HUES48 (cell line): Measurements from ENCODE around the gene REG3G.

Experiments used
- H3K27ac ChIP-seq: one replicate; pipeline ENCODE4 v1.7.0; 2013; ENCODE audit warnings: low read depth, low read length, inconsistent platforms
- H3K27me3 ChIP-seq: 2 replicates; pipeline ENCODE4 v1.6.1; 2013; ENCODE audit warnings: mild to moderate bottlenecking, low read length; ENCODE audit not compliant: control insufficient read depth, insufficient read depth
- H3K36me3 ChIP-seq: 2 replicates; pipeline ENCODE4 v1.6.1; 2013; ENCODE audit warnings: low read length; ENCODE audit not compliant: control insufficient read depth, insufficient read depth
- H3K4me1 ChIP-seq: 2 replicates; pipeline ENCODE4 v1.6.1; 2013; ENCODE audit warnings: mild to moderate bottlenecking, low read length; ENCODE audit not compliant: control insufficient read depth, insufficient read depth
- H3K4me3 ChIP-seq: 2 replicates; pipeline ENCODE4 v1.5.1; 2013; ENCODE audit warnings: mild to moderate bottlenecking, low read depth, low read length
- H3K9ac ChIP-seq: 2 replicates; pipeline ENCODE4 v1.6.1; 2013; ENCODE audit warnings: mild to moderate bottlenecking, low read depth, low read length, moderate library complexity
- H3K9me3 ChIP-seq: 2 replicates; pipeline ENCODE4 v1.6.1; 2013; ENCODE audit warnings: low read length; ENCODE audit not compliant: control insufficient read depth, insufficient read depth

REG3G gene

GRCh38 chr2:79025421-79025820 lies at the start of gene REG3G:
Gene REG3G, plus strand, starts transcription at chr2:79025702. Its CDS starts 392 bp downstream, at chr2:79026094.
- Histone ChIP-seq H3K36me3 (no peaks in the 10 kb centered on the region), H3K27ac (no peak within 1 kb of the TSS), H3K4me3 (no peak within 1 kb of the TSS), H3K9ac (no peak within 1 kb of the TSS), H3K27me3 (no peaks in the 10 kb centered on the region), H3K4me1 (no peaks in the 10 kb centered on the region), H3K9me3 (no peaks in the 10 kb centered on the region)

DNA sequence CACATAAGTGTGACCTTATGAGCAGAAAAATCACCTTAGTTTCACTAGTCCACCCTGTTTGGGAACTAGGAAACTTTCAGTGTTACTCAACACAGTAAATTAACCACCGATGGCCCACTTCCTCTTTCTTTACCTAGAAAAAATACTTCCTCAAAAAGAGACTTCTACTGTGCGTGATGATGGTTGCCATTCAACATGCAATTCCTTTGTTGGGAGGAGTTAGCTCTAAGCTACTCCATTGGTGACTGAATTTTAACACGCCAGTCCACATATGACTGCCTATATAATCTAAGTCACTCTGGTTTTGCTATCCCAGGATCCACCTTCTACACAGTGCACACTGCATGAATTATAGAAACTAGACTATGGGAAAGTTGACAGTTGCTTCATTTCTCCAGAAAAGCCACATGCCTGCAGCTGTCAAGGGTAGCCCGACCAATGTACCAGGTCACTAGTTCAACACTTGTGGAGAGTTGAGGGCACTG lies 47.8 kb upstream of the REG3G start:
- Histone ChIP-seq H3K4me3 (no peak overlapping the region), H3K27me3 (no peaks in the 10 kb centered on the region), H3K27ac (peak overlapping the region; percentile 59), H3K9me3 (no peaks in the 10 kb centered on the region), H3K4me1 (peaks cover 22% of the 10 kb centered on the region), H3K9ac (no peak overlapping the region), H3K36me3 (no peaks in the 10 kb centered on the region)

GRCh38 chr2:78978340-78978739 lies 47.2 kb upstream of the REG3G start:
- H3K9me3 ChIP-seq, result no peaks in the 10 kb centered on the region
- H3K36me3 ChIP-seq, result no peaks in the 10 kb centered on the region
- H3K4me1 ChIP-seq, result peaks cover 22% of the 10 kb centered on the region
- no peak overlapping the region for H3K9ac ChIP-seq
- H3K27me3 ChIP-seq, result no peaks in the 10 kb centered on the region
- H3K4me3 ChIP-seq, result 0 out of 2 replicates have a peak overlapping the region, but pooled peaks have one; percentile 6
- H3K27ac ChIP-seq, result peak overlapping the region; percentile 62

GRCh38 chr2:78979380-78980151 lies 45.9 kb upstream of the REG3G start:
- H3K9ac ChIP-seq, result no peak overlapping the region
- H3K36me3 ChIP-seq, result no peaks in the 10 kb centered on the region
- no peaks in the 10 kb centered on the region for H3K27me3 ChIP-seq
- peak overlapping the region; percentile 20; the same call in 1 of the 2 replicates for H3K4me3 ChIP-seq
- H3K4me1 ChIP-seq, result peaks cover 22% of the 10 kb centered on the region
- H3K9me3 ChIP-seq, result no peaks in the 10 kb centered on the region
- H3K27ac ChIP-seq, result peak overlapping the region; percentile 84

DNA sequence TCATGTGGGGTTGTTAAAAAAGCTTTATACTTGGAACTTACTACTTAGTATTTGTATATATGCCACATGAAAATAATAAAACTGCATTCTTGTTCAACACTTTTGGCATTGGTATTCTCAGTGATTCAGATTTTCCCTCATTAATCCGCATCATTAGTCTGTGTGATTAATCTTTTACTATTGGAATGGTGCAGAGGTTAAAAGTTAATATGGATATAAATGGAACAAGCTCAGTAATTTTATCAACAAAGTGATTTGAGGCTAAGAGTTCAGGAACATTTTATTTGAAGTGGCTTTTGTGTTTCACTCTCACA lies 45.4 kb upstream of the REG3G start:
- H3K36me3 ChIP-seq, result no peaks in the 10 kb centered on the region
- no peaks in the 10 kb centered on the region for H3K9me3 ChIP-seq
- H3K4me1 ChIP-seq, result peaks cover 22% of the 10 kb centered on the region
- no peak overlapping the region for H3K9ac ChIP-seq
- H3K27me3 ChIP-seq, result no peaks in the 10 kb centered on the region
- H3K27ac ChIP-seq, result no peak overlapping the region
- H3K4me3 ChIP-seq, result no peak overlapping the region

- Histone ChIP-seq H3K4me3 (no peak overlapping the region), H3K4me1 (peaks cover 22% of the 10 kb centered on the region), H3K27ac (no peak overlapping the region), H3K9ac (no peak overlapping the region), H3K27me3 (no peaks in the 10 kb centered on the region), H3K36me3 (no peaks in the 10 kb centered on the region), H3K9me3 (no peaks in the 10 kb centered on the region)
These were observed 44.6 kb upstream of the REG3G start for GRCh38 chr2:78980871-78981270.

DNA sequence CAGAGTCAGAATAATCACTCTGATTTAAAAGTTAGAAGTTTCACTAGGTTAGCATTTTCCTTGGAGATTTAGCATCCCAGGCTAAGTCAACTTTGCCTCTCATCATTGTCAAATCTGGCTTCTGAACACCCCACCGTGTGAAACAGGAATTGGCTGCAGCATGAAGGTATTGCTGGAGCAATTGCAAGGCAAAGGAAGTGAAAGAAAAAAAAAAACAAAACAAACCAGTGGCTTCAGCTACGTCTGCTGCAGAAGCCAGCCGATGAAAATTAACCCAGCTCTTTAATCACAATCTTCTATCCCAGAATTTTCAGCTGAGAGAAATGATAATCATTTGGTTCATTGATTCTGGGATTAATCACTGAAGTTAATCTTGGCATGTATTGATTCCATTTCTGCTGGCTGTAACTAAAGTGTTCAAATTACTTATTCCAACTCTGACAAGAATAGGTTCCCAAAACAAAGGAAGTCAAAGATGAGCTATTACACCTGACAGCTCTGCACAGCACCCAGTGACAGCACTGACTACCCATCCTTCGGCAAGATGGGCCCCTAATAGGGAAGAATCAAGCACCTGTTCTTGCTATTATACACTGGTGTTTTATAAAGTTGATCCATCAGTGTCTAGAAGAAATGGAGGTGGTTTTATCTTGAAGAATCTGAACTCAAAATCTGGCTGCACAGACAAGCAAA lies 42.7 kb upstream of the REG3G start:
- H3K9ac ChIP-seq, result no peak overlapping the region

DNA sequence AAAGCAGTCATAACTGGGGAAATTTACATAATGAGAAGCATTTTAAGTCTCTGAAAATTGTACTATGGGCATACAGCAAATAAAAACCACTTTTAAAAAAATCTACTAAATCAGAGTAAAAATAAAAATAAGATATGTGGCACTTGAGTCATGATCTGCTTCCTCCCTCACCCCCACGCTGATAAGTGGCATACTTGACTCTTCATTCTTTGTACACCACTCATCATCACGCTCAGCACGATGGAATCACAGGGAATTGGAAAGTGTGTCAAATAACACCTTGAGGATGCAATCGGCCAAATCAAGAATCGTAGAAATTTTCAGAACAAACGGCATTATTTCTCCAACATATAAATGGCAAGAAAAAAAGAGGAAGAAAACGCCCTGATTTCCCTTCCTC lies 41.1 kb upstream of the REG3G start:
- no peaks in the 10 kb centered on the region for H3K9me3 ChIP-seq
- no peaks in the 10 kb centered on the region for H3K36me3 ChIP-seq
- no peak overlapping the region for H3K27ac ChIP-seq
- no peak overlapping the region for H3K4me3 ChIP-seq
- peaks cover 2% of the 10 kb centered on the region for H3K4me1 ChIP-seq
- H3K27me3 ChIP-seq, result no peaks in the 10 kb centered on the region
- no peak overlapping the region for H3K9ac ChIP-seq

More for the DNA sequence above, 42.7 kb upstream of the REG3G start:
- Histone ChIP-seq H3K27me3 (no peaks in the 10 kb centered on the region), H3K4me3 (no peak overlapping the region), H3K36me3 (no peaks in the 10 kb centered on the region), H3K9me3 (no peaks in the 10 kb centered on the region), H3K27ac (no peak overlapping the region), H3K4me1 (peaks cover 16% of the 10 kb centered on the region)

DNA sequence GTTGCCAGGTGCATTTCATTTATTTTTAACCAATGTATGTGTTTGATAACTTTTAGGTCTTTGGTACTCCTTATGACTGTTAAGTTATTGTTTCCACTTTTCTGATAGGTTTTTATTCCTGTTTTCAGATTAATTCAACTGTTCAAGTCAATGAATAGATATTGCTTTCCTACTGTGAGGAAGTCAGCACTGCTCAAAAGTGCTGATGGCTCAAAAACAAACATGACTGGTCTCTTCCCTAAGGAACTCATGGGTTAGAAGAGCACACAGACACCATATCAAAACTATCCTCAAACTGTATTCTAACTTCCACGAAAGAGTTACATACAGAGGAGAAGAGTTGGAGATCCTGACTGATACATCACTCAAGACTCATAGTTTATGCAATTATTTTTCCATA lies 39.9 kb upstream of the REG3G start:
- Histone ChIP-seq H3K27ac (no peak overlapping the region), H3K27me3 (no peaks in the 10 kb centered on the region), H3K9ac (no peak overlapping the region)

DNA sequence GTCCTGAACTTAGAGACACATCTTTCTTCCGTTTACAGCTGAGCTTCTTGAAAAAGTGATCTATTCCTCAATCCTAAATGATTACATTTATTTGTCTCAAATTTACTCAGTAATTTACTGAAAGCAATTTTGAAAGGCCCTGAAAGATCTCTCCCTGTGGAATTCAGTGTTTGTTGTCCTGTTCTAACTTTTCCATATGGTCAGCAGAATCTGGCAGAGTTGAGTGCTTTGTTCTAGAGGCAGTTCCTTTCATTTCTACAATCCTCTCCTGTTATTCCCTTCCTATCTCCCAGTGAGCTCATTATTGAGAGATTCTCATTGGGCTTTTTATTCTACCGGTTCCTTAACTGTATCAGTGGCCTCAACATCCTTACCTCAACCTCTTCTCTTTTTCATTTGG lies 36.5 kb upstream of the REG3G start:
- no peaks in the 10 kb centered on the region for H3K9me3 ChIP-seq
- no peak overlapping the region for H3K4me3 ChIP-seq
- no peaks in the 10 kb centered on the region for H3K36me3 ChIP-seq
- H3K27me3 ChIP-seq, result peaks cover 18% of the 10 kb centered on the region
- H3K9ac ChIP-seq, result no peak overlapping the region
- no peaks in the 10 kb centered on the region for H3K4me1 ChIP-seq
- no peak overlapping the region for H3K27ac ChIP-seq

More for the DNA sequence above, 39.9 kb upstream of the REG3G start:
- Histone ChIP-seq H3K4me1 (no peaks in the 10 kb centered on the region), H3K9me3 (no peaks in the 10 kb centered on the region), H3K36me3 (no peaks in the 10 kb centered on the region), H3K4me3 (no peak overlapping the region)

- H3K4me3 ChIP-seq, result peak overlapping the region; percentile 66
- H3K9me3 ChIP-seq, result no peaks in the 10 kb centered on the region
- peaks cover 40% of the 10 kb centered on the region for H3K27me3 ChIP-seq
- H3K36me3 ChIP-seq, result no peaks in the 10 kb centered on the region
- no peak overlapping the region for H3K27ac ChIP-seq
- H3K4me1 ChIP-seq, result no peaks in the 10 kb centered on the region
- H3K9ac ChIP-seq, result no peak overlapping the region
These were observed 33.1 kb upstream of the REG3G start for GRCh38 chr2:78992451-78992806.
